ENCODE data around the gene ERFE.

The ERFE gene

DNA sequence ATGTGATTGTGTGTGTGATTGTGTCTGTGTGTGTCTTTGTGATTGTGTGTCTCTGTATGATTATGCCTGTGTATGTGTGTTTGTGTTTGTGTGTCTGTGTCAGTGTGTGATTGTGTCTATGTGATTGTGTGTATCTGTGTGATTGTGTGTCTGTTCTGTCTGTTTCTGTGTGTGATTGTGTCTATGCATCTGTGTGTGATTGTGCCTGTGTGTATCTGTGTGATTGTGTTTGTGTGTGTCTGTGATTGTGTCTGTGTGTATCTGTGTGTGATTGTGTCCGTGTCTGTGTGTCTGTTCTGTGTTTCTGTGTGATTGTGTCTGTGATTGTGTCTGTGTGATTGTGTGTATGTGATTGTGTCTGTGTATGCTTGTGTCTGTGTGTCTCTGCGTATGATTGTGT lies 32.4 kb upstream of the ERFE start:
- Histone ChIP-seq H3K79me2 (ENCODE audit: insufficient read depth, low read length) (no peaks in the 10 kb centered on the region), H3K9me2 (ENCODE audit: low read depth, low read length) (no peaks in the 10 kb centered on the region), H3K9me3 (ENCODE audit: low read length) (no peaks in the 10 kb centered on the region), H3K9ac (ENCODE audit: low read length) (no peak overlapping the region), H3K4me3 (ENCODE audit: low read depth, low read length, poor library complexity, severe bottlenecking) (no peak overlapping the region), H3K4me1 (ENCODE audit: insufficient read depth, low read length, severe bottlenecking) (no peaks in the 10 kb centered on the region), H3K27me3 (ENCODE audit: insufficient read depth, low read length) (peaks cover 5% of the 10 kb centered on the region; the same call in 1 of the 2 replicates), H3K4me2 (ENCODE audit: low read length) (no peak overlapping the region), H3F3A (ENCODE audit: insufficient read depth, low read length) (no peaks in the 10 kb centered on the region), H3K27ac (ENCODE audit: low read depth, low read length, poor library complexity, severe bottlenecking) (no peak overlapping the region), H4K20me1 (ENCODE audit: insufficient read depth, low read length) (no peaks in the 10 kb centered on the region), H2AFZ (ENCODE audit: low read length) (no peak overlapping the region), H3K36me3 (ENCODE audit: insufficient read depth, low read length) (no peaks in the 10 kb centered on the region)
- TF ChIP-seq EZH2 (IDR thresholded peaks at IDR 0.05; ENCODE audit: borderline replicate concordance, low read length), result no peak
- TF ChIP-seq, protein P1, sequence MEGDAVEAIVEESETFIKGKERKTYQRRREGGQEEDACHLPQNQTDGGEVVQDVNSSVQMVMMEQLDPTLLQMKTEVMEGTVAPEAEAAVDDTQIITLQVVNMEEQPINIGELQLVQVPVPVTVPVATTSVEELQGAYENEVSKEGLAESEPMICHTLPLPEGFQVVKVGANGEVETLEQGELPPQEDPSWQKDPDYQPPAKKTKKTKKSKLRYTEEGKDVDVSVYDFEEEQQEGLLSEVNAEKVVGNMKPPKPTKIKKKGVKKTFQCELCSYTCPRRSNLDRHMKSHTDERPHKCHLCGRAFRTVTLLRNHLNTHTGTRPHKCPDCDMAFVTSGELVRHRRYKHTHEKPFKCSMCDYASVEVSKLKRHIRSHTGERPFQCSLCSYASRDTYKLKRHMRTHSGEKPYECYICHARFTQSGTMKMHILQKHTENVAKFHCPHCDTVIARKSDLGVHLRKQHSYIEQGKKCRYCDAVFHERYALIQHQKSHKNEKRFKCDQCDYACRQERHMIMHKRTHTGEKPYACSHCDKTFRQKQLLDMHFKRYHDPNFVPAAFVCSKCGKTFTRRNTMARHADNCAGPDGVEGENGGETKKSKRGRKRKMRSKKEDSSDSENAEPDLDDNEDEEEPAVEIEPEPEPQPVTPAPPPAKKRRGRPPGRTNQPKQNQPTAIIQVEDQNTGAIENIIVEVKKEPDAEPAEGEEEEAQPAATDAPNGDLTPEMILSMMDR (IDR thresholded peaks at IDR 0.05; ENCODE audit: low read length), result no peak

DNA sequence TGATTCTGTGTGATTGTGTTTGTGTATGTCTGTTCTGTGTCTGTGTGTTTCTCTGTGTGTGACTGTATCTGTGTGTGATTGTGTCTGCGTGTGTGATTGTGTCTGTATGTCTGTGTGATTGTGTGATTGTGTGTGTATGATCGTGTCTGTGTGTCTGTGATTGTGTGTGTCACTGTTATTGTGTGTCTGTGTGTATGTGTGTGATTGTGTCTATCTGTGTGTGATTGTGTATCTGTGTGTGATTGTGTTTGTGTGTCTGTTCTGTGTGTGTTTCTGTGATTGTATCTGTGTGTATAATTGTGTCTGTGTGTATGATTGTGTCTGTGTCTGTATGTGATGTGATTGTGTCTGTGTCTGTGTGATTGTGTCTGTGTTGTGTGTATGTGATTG lies 32.0 kb upstream of the ERFE start:
- no peaks in the 10 kb centered on the region for H3F3A ChIP-seq (ENCODE audit: insufficient read depth, low read length)
- no peaks in the 10 kb centered on the region for H3K9me2 ChIP-seq (ENCODE audit: low read depth, low read length)
- H3K9ac ChIP-seq (ENCODE audit: low read length), result no peak overlapping the region
- H3K79me2 ChIP-seq (ENCODE audit: insufficient read depth, low read length), result no peaks in the 10 kb centered on the region
- no peak overlapping the region for H3K4me3 ChIP-seq (ENCODE audit: low read depth, low read length, poor library complexity, severe bottlenecking)
- no peaks in the 10 kb centered on the region for H3K4me1 ChIP-seq (ENCODE audit: insufficient read depth, low read length, severe bottlenecking)
- TF ChIP-seq, protein P1 (IDR thresholded peaks at IDR 0.05; ENCODE audit: low read length), result no peak
- no peak for TF ChIP-seq EZH2 (IDR thresholded peaks at IDR 0.05; ENCODE audit: borderline replicate concordance, low read length)
- H3K36me3 ChIP-seq (ENCODE audit: insufficient read depth, low read length), result no peaks in the 10 kb centered on the region
- no peak overlapping the region for H2AFZ ChIP-seq (ENCODE audit: low read length)
- peaks cover 7% of the 10 kb centered on the region for H3K27me3 ChIP-seq (ENCODE audit: insufficient read depth, low read length)
- H3K9me3 ChIP-seq (ENCODE audit: low read length), result no peaks in the 10 kb centered on the region
- no peak overlapping the region for H3K27ac ChIP-seq (ENCODE audit: low read depth, low read length, poor library complexity, severe bottlenecking)
- no peaks in the 10 kb centered on the region for H4K20me1 ChIP-seq (ENCODE audit: insufficient read depth, low read length)
- no peak overlapping the region for H3K4me2 ChIP-seq (ENCODE audit: low read length)

DNA sequence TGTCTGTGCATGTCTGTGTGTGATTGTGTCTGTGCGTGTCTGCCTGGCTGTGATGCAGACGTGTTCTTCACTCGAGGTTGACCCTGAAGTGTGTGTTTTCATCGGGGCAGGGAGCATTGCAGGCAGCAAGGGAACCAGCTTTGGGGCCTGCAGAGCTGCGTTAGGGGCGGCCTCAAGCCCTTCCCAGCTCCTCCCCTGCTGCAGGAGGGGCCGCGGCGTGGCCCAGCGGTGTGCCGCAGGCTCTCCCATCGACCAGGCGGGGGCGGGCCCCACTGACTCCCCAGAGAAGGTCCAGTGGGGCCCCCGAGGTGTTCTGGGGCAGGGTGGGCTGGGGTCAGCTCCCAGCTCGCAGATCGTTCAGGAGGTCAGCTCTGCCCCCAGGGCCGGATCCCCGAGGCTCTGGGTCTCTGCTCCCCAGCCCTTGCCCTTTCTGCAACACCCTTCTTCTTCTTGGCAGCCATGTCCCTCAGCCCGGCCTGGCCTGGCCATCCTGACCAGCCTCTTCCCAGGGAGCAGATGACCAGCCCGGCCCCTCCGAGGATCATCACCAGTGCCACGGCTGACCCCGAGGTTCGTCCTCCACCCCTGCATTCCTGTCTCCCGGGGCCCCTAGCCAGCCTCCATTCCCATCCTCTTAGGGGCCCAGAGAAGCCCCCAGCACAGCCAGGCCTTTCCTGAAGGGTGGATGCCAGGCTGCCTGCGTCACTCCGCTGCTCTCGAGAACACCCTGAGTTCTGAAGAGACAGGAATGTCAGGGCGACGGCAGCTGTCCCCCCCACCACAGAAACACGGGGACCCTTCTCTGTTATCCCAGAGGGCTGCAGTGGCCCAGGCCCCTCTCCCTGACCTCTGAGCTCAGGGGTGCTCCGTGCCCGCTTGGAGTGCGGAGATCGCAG lies 31.4 kb upstream of the ERFE start:
- TF ChIP-seq EZH2 (IDR thresholded peaks at IDR 0.05; ENCODE audit: borderline replicate concordance, low read length), result no peak
- TF ChIP-seq, protein P1 (IDR thresholded peaks at IDR 0.05; ENCODE audit: low read length), result no peak
- no peaks in the 10 kb centered on the region for H3K79me2 ChIP-seq (ENCODE audit: insufficient read depth, low read length)
- no peaks in the 10 kb centered on the region for H3F3A ChIP-seq (ENCODE audit: insufficient read depth, low read length)
- no peak overlapping the region for H2AFZ ChIP-seq (ENCODE audit: low read length)
- no peaks in the 10 kb centered on the region for H3K36me3 ChIP-seq (ENCODE audit: insufficient read depth, low read length)
- no peak overlapping the region for H3K9ac ChIP-seq (ENCODE audit: low read length)
- peaks cover 14% of the 10 kb centered on the region for H3K27me3 ChIP-seq (ENCODE audit: insufficient read depth, low read length)
- H3K4me3 ChIP-seq (ENCODE audit: low read depth, low read length, poor library complexity, severe bottlenecking), result no peak overlapping the region
- no peaks in the 10 kb centered on the region for H3K9me3 ChIP-seq (ENCODE audit: low read length)
- H4K20me1 ChIP-seq (ENCODE audit: insufficient read depth, low read length), result no peaks in the 10 kb centered on the region
- no peak overlapping the region for H3K4me2 ChIP-seq (ENCODE audit: low read length)
- H3K27ac ChIP-seq (ENCODE audit: low read depth, low read length, poor library complexity, severe bottlenecking), result no peak overlapping the region
- no peaks in the 10 kb centered on the region for H3K4me1 ChIP-seq (ENCODE audit: insufficient read depth, low read length, severe bottlenecking)
- no peaks in the 10 kb centered on the region for H3K9me2 ChIP-seq (ENCODE audit: low read depth, low read length)
